Esophagus muscularis mucosa (tissue), 4 donors: ENCODE measurements around the gene TMEM258. TPM values are rescaled to one million over a fixed set of nuclear protein-coding genes. Genes with fewer than 3 reads are reported as not detected.

Experiments used
- DNase-seq: peaks from one replicate; pipeline ENCODE4 v3.0.0-alpha.2; 2017; ENCODE audit errors: extremely low spot score
- H3K27ac ChIP-seq, 4 donors: fragments of 200-600 bp; sonication (generic); replicated peaks in 1 of 4; 1 replicate in 3 of 4; 2 replicates in 1 of 4; pipeline ENCODE4 v1.5.1; 2016 to 2019; ENCODE audit warnings: mild to moderate bottlenecking in 1 of 4
- H3K27me3 ChIP-seq, 4 donors: fragments of 200-600 bp; sonication (generic); one replicate each; pipeline versions ENCODE4 v1.5.1 to v1.6.0; 2016 to 2019
- H3K36me3 ChIP-seq, 4 donors: fragments of 200-600 bp; sonication (generic); one replicate each; pipeline ENCODE4 v1.5.1; 2016 to 2019
- H3K4me1 ChIP-seq, 4 donors: fragments of 200-600 bp; sonication (generic); one replicate each; pipeline ENCODE4 v1.5.1; 2016 to 2019
- H3K4me3 ChIP-seq, 4 donors: fragments of 200-600 bp; sonication (generic); 1 replicate in 2 of 4; 2 replicates in 2 of 4; pipeline ENCODE4 v1.5.1; 2016 to 2019; ENCODE audit warnings: mild to moderate bottlenecking in 4 of 4, moderate library complexity in 1 of 4
- H3K9me3 ChIP-seq, 4 donors: fragments of 200-600 bp; sonication (generic); 1 replicate in 3 of 4; 2 replicates in 1 of 4; pipeline ENCODE4 v1.5.1; 2016 to 2019
- EP300 ChIP-seq: sonication (generic); formaldehyde crosslinking; IDR thresholded peaks from one replicate; pipeline ENCODE4 v1.6.1; 2017; ENCODE audit warnings: antibody characterized with exemption
- POLR2A ChIP-seq: fragments of 450-650 bp; IDR thresholded peaks from one replicate; pipeline ENCODE4 v1.6.1; 2017; ENCODE audit warnings: antibody characterized with exemption, moderate library complexity, mild to moderate bottlenecking, low read depth
- POLR2AphosphoS5 ChIP-seq, 2 donors: sonication (generic); formaldehyde crosslinking; IDR thresholded peaks; one replicate each; pipeline ENCODE4 v1.6.1; 2017; ENCODE audit warnings: antibody characterized with exemption in 2 of 2
- WGBS: methylation state at CpG from one replicate; pipeline ENCODE4 v1.1.5; 2018; 5-methylcytosine and 5-hydroxymethylcytosine counted together
- intact Hi-C: fragments of 100-400 bp; cut with DNase I; formaldehyde crosslinking; loops from one replicate; pipeline ENCODE4 v1.15.1; 2023
- total RNA-seq, 4 donors: library from RNA; depleted of rRNA; stranded (reverse); fragments of >200 nt; gene quantifications; one replicate each; pipeline versions ENCODE4 v1.1.0 to v1.2.1, GENCODE V29; 2016
- TF ChIP-seq, protein P1 (sequence below), 3 experiments: fragments of 200-600 bp in 2 of 3; fragments of 450-650 bp in 1 of 3; sonication (generic) in 2 of 3; IDR thresholded peaks; one replicate each; pipeline ENCODE4 v1.5.1; 2017 to 2019; ENCODE audit warnings: antibody characterized with exemption in 3 of 3, mild to moderate bottlenecking in 2 of 3, moderate library complexity in 1 of 3

The TMEM258 gene
- total RNA-seq, 4 donors from 2014 or later: 34.5 to 48.2 (median 43.8) TPM

- H3K36me3 ChIP-seq: peaks cover 0 to 23% (median 14%) of the 10 kb centered on the region in 4 donors
- no peak for DNase-seq
These were observed 13.3 kb downstream of the TMEM258 start for GRCh38 chr11:61778920-61779650.

GRCh38 chr11:61778357-61778886 is 14.0 kb downstream of the TMEM258 start:
- intact Hi-C loops: no loop called here
- H3K27ac ChIP-seq: no peak overlapping the region
- peaks cover 0 to 16% (median 9%) of the 10 kb centered on the region in 4 donors for H3K36me3 ChIP-seq
- H3K4me1 ChIP-seq: peaks cover 9 to 15% (median 13%) of the 10 kb centered on the region in 4 donors
- no peak for DNase-seq
- peaks cover 0 to 7% (median 0%) of the 10 kb centered on the region in 4 donors for H3K27me3 ChIP-seq
- H3K9me3 ChIP-seq: no peaks in the 10 kb centered on the region
- 87% methylated on average over 11 of the region's 11 CpGs for WGBS
- H3K4me3 ChIP-seq: no peak overlapping the region
- TF ChIP-seq EP300 (no peak), POLR2A (no peak), POLR2AphosphoS5 (IDR thresholded peaks at IDR 0.05) (no peak)
- TF ChIP-seq, protein P1, sequence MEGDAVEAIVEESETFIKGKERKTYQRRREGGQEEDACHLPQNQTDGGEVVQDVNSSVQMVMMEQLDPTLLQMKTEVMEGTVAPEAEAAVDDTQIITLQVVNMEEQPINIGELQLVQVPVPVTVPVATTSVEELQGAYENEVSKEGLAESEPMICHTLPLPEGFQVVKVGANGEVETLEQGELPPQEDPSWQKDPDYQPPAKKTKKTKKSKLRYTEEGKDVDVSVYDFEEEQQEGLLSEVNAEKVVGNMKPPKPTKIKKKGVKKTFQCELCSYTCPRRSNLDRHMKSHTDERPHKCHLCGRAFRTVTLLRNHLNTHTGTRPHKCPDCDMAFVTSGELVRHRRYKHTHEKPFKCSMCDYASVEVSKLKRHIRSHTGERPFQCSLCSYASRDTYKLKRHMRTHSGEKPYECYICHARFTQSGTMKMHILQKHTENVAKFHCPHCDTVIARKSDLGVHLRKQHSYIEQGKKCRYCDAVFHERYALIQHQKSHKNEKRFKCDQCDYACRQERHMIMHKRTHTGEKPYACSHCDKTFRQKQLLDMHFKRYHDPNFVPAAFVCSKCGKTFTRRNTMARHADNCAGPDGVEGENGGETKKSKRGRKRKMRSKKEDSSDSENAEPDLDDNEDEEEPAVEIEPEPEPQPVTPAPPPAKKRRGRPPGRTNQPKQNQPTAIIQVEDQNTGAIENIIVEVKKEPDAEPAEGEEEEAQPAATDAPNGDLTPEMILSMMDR (IDR thresholded peaks at IDR 0.05): no peak

More at GRCh38 chr11:61778920-61779650, 13.3 kb downstream of the TMEM258 start:
- Histone ChIP-seq H3K9me3 (no peaks in the 10 kb centered on the region), H3K4me3 (no peak overlapping the region), H3K27ac (no peak overlapping the region), H3K4me1 (peaks cover 9 to 15% (median 13%) of the 10 kb centered on the region in 4 donors), H3K27me3 (peaks cover 0 to 7% (median 0%) of the 10 kb centered on the region in 4 donors)
- TF ChIP-seq POLR2AphosphoS5 (IDR thresholded peaks at IDR 0.05) (no peak), POLR2A (no peak), EP300 (no peak)
- TF ChIP-seq, protein P1 (IDR thresholded peaks at IDR 0.05): no peak
- WGBS: 60% methylated on average over 5 of the region's 24 CpGs
- intact Hi-C loops: no loop called here

GRCh38 chr11:61777234-61778090 is 14.9 kb downstream of the TMEM258 start:
- intact Hi-C loops: no loop called here

GRCh38 chr11:61776561-61777075 is 15.8 kb downstream of the TMEM258 start:
- Histone ChIP-seq H3K36me3 (peaks cover 0 to 4% (median 0%) of the 10 kb centered on the region in 4 donors), H3K27ac (no peak overlapping the region), H3K4me1 (peaks cover 9 to 15% (median 13%) of the 10 kb centered on the region in 4 donors), H3K27me3 (peaks cover 0 to 7% (median 0%) of the 10 kb centered on the region in 4 donors), H3K9me3 (no peaks in the 10 kb centered on the region), H3K4me3 (peak overlapping the region in 1 of 4 donors; percentile 36)
- intact Hi-C loops: no loop called here
- WGBS: 78% methylated on average over 7 of the region's 9 CpGs
- DNase-seq: no peak
- TF ChIP-seq, protein P1 (IDR thresholded peaks at IDR 0.05): peak; percentile 23 to 57 (median 41)
- TF ChIP-seq EP300: no peak

More at GRCh38 chr11:61777234-61778090, 14.9 kb downstream of the TMEM258 start:
- TF ChIP-seq POLR2AphosphoS5 (IDR thresholded peaks at IDR 0.05) (no peak), POLR2A (no peak), EP300 (no peak)
- TF ChIP-seq, protein P1 (IDR thresholded peaks at IDR 0.05): no peak
- no peak for DNase-seq
- no peak overlapping the region for H3K27ac ChIP-seq
- peaks cover 0 to 7% (median 3%) of the 10 kb centered on the region in 4 donors for H3K36me3 ChIP-seq
- no peaks in the 10 kb centered on the region for H3K9me3 ChIP-seq
- H3K4me1 ChIP-seq: peaks cover 9 to 15% (median 13%) of the 10 kb centered on the region in 4 donors
- peak overlapping the region; percentile 24 to 46 (median 38) for H3K4me3 ChIP-seq
- 56% methylated on average over 22 of the region's 67 CpGs for WGBS
- peaks cover 0 to 7% (median 0%) of the 10 kb centered on the region in 4 donors for H3K27me3 ChIP-seq
